ENCODE data around the gene KRTAP10-8. TPM values are rescaled to one million over a fixed set of nuclear protein-coding genes. Genes with fewer than 3 reads are reported as not detected.
"Not testable (repeated sequence)": the region's sequence is repeated elsewhere in the genome, so short reads cannot be mapped to it uniquely, and the experiment has no call there.

The KRTAP10-8 gene
- total RNA-seq, 4 donors from 2014 or later, result not detected

DNA sequence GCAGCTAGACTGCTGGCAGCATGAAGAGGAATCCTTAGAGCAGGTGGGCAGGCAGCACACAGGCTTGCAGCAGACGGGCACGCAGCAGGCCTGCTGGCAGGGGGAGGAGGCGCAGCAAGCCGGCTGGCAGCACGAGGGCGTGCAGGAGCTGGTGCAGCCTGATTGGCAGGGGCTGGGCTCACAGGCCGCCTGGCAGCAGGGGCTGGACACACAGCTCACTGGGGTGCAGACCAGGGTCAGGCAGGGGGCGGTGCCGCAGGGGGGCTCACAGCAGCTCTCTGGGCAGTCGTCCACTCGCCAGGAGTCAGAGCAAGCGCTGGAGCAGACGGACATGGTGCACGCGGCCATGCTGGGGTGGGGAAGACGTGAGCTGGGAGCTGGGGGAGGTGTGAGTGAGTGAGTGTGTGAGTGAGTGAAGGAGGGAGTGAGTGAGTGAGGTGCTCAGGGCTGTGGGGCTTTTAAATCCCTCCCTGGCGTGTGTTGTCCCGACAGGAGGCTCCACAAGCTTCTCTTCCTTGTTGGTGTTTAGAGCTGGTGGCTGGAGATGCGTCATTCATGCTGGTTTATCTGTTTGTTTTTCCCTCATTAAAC lies 31.6 kb upstream of the KRTAP10-8 start, which contains the start of gene KRTAP10-5:
Gene KRTAP10-5 (minus strand): TSS at position 374 of the 591 bp plus-strand sequence. CDS start 26 bp downstream, at position 348.
- TF ChIP-seq, protein P1, sequence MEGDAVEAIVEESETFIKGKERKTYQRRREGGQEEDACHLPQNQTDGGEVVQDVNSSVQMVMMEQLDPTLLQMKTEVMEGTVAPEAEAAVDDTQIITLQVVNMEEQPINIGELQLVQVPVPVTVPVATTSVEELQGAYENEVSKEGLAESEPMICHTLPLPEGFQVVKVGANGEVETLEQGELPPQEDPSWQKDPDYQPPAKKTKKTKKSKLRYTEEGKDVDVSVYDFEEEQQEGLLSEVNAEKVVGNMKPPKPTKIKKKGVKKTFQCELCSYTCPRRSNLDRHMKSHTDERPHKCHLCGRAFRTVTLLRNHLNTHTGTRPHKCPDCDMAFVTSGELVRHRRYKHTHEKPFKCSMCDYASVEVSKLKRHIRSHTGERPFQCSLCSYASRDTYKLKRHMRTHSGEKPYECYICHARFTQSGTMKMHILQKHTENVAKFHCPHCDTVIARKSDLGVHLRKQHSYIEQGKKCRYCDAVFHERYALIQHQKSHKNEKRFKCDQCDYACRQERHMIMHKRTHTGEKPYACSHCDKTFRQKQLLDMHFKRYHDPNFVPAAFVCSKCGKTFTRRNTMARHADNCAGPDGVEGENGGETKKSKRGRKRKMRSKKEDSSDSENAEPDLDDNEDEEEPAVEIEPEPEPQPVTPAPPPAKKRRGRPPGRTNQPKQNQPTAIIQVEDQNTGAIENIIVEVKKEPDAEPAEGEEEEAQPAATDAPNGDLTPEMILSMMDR (IDR thresholded peaks at IDR 0.05; ENCODE audit: low read depth), result not testable (repeated sequence)

DNA sequence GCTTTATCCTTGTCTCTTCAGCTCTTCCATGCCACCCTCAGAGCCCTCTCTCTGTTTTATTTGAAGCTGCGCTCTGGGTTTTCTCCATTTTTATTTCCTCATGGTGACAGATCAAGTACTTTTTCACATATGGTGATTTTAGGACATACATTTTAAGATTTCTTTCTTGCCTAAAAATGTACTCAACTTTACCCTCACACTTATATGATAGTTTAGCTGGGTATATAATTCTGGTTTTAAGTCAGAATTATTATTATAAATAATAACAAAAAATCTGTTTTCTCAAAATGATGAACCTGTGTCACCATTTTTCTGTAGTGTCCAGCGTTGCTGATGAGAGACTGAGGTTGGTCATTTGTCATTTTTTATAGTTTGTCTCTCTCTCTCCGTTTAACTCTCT lies 30.7 kb upstream of the KRTAP10-8 start:
- TF ChIP-seq, protein P1 (IDR thresholded peaks at IDR 0.05; ENCODE audit: low read depth), result no peak

DNA sequence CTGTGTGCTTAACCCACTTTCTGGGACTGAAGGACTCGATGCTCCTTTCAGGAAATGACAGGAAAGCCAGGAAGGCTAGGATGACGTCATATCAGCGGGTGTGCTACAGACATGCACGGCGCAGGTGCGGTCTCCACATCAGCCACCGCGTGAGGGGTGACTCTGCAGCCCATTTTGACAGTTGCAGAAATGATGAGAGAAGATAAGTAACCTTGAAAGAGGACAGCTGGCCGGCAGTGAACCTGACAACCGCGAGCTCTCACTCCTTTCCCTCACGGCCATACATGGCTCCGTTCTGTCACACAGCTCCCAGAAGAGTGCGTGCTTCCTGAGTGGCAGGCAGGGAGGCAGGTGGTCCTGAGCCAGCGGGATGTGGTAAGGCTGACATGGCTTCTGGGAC lies 29.8 kb upstream of the KRTAP10-8 start:
- TF ChIP-seq, protein P1 (IDR thresholded peaks at IDR 0.05; ENCODE audit: low read depth), result no peak

DNA sequence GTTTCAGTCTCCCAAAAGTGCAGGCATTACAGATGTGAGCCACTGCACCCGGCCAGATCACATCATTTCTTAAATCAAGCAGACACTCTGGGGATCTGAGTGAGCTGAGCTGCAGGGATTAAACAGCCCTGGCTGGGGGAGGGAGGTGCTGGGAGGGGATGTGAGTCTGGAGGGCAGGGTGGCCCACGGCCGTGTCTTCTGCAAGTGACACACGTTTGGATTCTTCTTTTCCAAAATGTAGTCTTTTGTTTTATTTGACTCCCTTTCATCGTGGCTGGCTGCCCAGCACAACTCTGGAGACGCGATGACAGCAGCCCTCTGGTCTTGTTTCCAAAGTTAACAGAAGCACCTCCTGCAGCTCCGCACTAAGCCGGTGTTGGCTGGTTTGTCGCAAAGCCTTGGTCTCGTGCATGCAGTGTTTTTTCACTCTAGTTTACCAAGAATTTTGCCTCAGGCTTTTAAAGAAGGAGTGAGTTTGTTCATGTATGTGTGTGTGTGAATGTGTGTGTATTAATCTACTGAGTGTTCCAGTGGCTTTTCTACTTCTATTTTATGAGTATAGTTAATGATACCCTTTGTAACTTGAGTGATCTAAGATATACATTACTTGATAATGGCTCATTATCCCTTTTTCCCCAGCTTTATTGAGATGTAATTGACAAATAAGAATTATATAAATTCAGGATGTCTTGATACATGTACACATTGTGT lies 28.6 kb upstream of the KRTAP10-8 start:
- TF ChIP-seq, protein P1 (IDR thresholded peaks at IDR 0.05; ENCODE audit: low read depth), result no peak

DNA sequence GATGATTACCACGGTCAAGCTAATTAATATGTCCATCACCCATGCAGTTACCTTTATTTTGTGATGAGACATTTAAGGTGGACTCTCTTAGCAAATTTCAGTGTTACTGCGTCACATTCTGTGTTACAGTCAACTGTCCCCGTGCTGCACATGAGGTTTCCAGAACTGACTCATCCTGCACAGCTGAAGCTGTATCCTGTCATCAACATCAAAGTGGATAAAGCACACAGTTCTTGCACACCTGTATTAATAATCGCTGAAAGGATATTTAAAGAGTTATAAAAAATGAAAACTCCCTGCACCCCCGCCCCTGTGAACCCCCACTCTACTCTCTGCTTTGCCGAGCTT lies 28.1 kb upstream of the KRTAP10-8 start:
- TF ChIP-seq, protein P1 (IDR thresholded peaks at IDR 0.05; ENCODE audit: low read depth), result no peak

DNA sequence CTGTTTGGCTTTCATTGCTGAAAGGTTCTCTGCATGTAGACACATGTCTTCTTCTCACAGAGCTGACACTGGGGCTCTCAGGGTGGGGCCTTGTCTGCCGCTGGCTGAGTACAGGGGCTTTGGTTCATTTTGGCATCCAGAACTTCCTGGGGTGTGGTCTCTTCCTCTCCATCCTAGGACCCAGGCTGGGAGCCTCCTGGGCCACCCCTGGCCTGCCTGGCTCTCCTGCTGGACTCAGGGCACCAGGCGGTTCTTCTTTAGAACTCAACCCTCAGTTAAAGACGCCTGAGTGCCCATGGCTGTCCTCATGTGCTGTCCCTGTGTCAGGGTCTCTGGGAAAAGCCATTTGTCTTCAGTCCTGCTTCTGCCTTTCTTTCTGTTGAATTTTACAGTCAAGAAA lies 26.0 kb upstream of the KRTAP10-8 start:
- TF ChIP-seq, protein P1 (IDR thresholded peaks at IDR 0.05; ENCODE audit: low read depth), result no peak

DNA sequence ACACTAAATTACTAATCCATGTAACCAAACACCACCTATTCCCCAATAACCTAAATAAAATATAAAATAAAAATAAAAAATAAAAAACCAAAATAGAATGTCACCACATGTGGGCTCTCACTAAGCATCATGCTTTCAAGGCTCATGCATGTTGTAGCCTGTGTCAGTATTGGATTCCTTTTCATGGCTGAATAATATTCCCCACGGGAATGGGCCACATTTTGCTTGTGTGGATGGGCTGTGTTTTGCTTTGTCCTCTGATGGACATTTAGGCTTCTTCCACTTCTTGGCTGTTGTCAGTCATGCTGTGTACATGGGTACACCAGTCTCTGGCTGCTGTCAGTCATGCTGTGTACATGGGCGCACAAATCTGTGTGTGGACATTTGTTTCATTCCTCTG lies 22.8 kb upstream of the KRTAP10-8 start:
- TF ChIP-seq, protein P1 (IDR thresholded peaks at IDR 0.05; ENCODE audit: low read depth), result no peak

Measured in subcutaneous adipose tissue (tissue), 4 donors.